ENCODE results near the gene CARM1.
"Not testable (repeated sequence)": the region's sequence is repeated elsewhere in the genome, so short reads cannot be mapped to it uniquely, and the experiment has no call there.

CARM1 gene

GRCh38 chr19:10928563-10929401, 57.4 kb downstream of the CARM1 start, which contains the start of the genes TIMM29 and YIPF2:
TIMM29 (plus strand) TSS chr19:10928811; CDS start chr19:10928823, 12 bp downstream.
YIPF2 (minus strand) TSS chr19:10928639; CDS start chr19:10928410, 229 bp downstream.
- peak; percentile 86 to 94 (median 93) for DNase-seq (ENCODE audit: low read depth in 4 of 4, low spot score in 1 of 4)

GRCh38 chr19:10929402-10929794, 58.0 kb downstream of the CARM1 start:
- no peak for DNase-seq (ENCODE audit: low read depth in 4 of 4, low spot score in 1 of 4)

GRCh38 chr19:10935371-10936059, 64.2 kb downstream of the CARM1 start:
- DNase-seq (ENCODE audit: low read depth in 4 of 4, low spot score in 1 of 4): no peak

- no peak for DNase-seq (ENCODE audit: low read depth in 4 of 4, low spot score in 1 of 4)
These were observed 65.3 kb downstream of the CARM1 start for GRCh38 chr19:10936661-10937084.

- not testable (repeated sequence) for DNase-seq (ENCODE audit: low read depth in 4 of 4, low spot score in 1 of 4)
These were observed 70.3 kb downstream of the CARM1 start for GRCh38 chr19:10941649-10942048.

GRCh38 chr19:10943412-10943811, 72.1 kb downstream of the CARM1 start:
- not testable (repeated sequence) for DNase-seq (ENCODE audit: low read depth in 4 of 4, low spot score in 1 of 4)

- DNase-seq (ENCODE audit: low read depth in 4 of 4, low spot score in 1 of 4): no peak
These were observed 73.9 kb downstream of the CARM1 start for GRCh38 chr19:10945264-10945663.

GRCh38 chr19:10946958-10947657, 75.8 kb downstream of the CARM1 start:
- DNase-seq (ENCODE audit: low read depth in 4 of 4, low spot score in 1 of 4): no peak

GRCh38 chr19:10952809-10953208, 81.5 kb downstream of the CARM1 start:
- DNase-seq (ENCODE audit: low read depth in 4 of 4, low spot score in 1 of 4): no peak

GRCh38 chr19:10959277-10959968, 88.1 kb downstream of the CARM1 start:
- DNase-seq (ENCODE audit: low read depth in 4 of 4, low spot score in 1 of 4): not testable (repeated sequence)

GRCh38 chr19:10960314-10961072, 89.1 kb downstream of the CARM1 start, which contains the start of gene SMARCA4:
SMARCA4 (plus strand) TSS chr19:10961030; CDS start chr19:10984152, 23,122 bp downstream.
- DNase-seq (ENCODE audit: low read depth in 4 of 4, low spot score in 1 of 4): peak; percentile 90 to 95 (median 94)

- no peak for DNase-seq (ENCODE audit: low read depth in 4 of 4, low spot score in 1 of 4)
These were observed 89.9 kb downstream of the CARM1 start for GRCh38 chr19:10961073-10961860.

- DNase-seq (ENCODE audit: low read depth in 4 of 4, low spot score in 1 of 4): no peak
These were observed 91.5 kb downstream of the CARM1 start for GRCh38 chr19:10962863-10963262.

- DNase-seq (ENCODE audit: low read depth in 4 of 4, low spot score in 1 of 4): no peak
These were observed 92.5 kb downstream of the CARM1 start for GRCh38 chr19:10963865-10964264.

- DNase-seq (ENCODE audit: low read depth in 4 of 4, low spot score in 1 of 4): no peak
These were observed 93.5 kb downstream of the CARM1 start for GRCh38 chr19:10964903-10965302.

- DNase-seq (ENCODE audit: low read depth in 4 of 4, low spot score in 1 of 4): no peak
These were observed 94.0 kb downstream of the CARM1 start for GRCh38 chr19:10965398-10965797.

GRCh38 chr19:10966809-10967208, 95.5 kb downstream of the CARM1 start:
- no peak for DNase-seq (ENCODE audit: low read depth in 4 of 4, low spot score in 1 of 4)

- no peak for DNase-seq (ENCODE audit: low read depth in 4 of 4, low spot score in 1 of 4)
These were observed 97.3 kb downstream of the CARM1 start for GRCh38 chr19:10968527-10969135.

All from stimulated activated CD4-positive, alpha-beta T cell treated with anti-CD3 and anti-CD28 coated beads, Interleukin-1b, Interleukin-23, amount 100 ng/mL, for 24 hours (primary cell).